HepG2 (cell line): ENCODE results near the gene GFRA3. TPM values are rescaled to one million over a fixed set of nuclear protein-coding genes. Genes with fewer than 3 reads are reported as not detected.

Experiments
- ATF1 ChIP-seq: IDR thresholded peaks from 2 replicates; pipeline ENCODE4 v1.6.1; 2016; ENCODE audit warnings: mild to moderate bottlenecking, control low read depth
- CC2D1A ChIP-seq: sonication (generic); formaldehyde crosslinking; IDR thresholded peaks from 2 replicates; pipeline ENCODE4 v1.8.1; 2023; ENCODE audit warnings: mild to moderate bottlenecking, missing genetic modification reagents
- DR1 ChIP-seq: sonication (generic); formaldehyde crosslinking; IDR thresholded peaks from 2 replicates; pipeline ENCODE4 v1.8.0; 2021; ENCODE audit warnings: mild to moderate bottlenecking, missing genetic modification reagents, inconsistent platforms
- ERF ChIP-seq: IDR thresholded peaks from 2 replicates; pipeline ENCODE4 v1.6.1; 2018; ENCODE audit warnings: missing biosample characterization, missing genetic modification reagents
- FOSL2 ChIP-seq: sonication (generic); formaldehyde crosslinking; IDR thresholded peaks from 2 replicates; pipeline ENCODE4 v1.4.0; 2020; ENCODE audit warnings: missing genetic modification reagents
- KAT2B ChIP-seq: fragments of 150-350 bp; IDR thresholded peaks from 2 replicates; pipeline ENCODE4 v1.6.1; 2014; ENCODE audit warnings: low read depth, low read length, borderline replicate concordance
- NCOR1 ChIP-seq: fragments of 200-600 bp; sonication (generic); IDR thresholded peaks from 2 replicates; pipeline ENCODE4 v1.7.0; 2017; ENCODE audit warnings: antibody characterized with exemption, low read length, borderline replicate concordance
- NONO ChIP-seq, 2 experiments: fragments of 450-650 bp in 1 of 2; sonication (generic) in 1 of 2; formaldehyde crosslinking in 1 of 2; IDR thresholded peaks in 1 of 2; conservative IDR thresholded peaks in 1 of 2; 2 replicates each; pipeline versions ENCODE4 v1.6.1 to v1.8.0; 2017 to 2022; ENCODE audit warnings: mild to moderate bottlenecking in 1 of 2, missing genetic modification reagents in 1 of 2, moderate library complexity in 1 of 2
- NPAS2 ChIP-seq: sonication (generic); formaldehyde crosslinking; IDR thresholded peaks from 2 replicates; pipeline ENCODE4 v1.8.0; 2022; ENCODE audit warnings: mild to moderate bottlenecking, missing genetic modification reagents, borderline replicate concordance
- RELA ChIP-seq: sonication (generic); formaldehyde crosslinking; IDR thresholded peaks from 2 replicates; pipeline ENCODE4 v1.4.0; 2020; ENCODE audit warnings: missing genetic modification reagents
- TCF12 ChIP-seq, 2 experiments: fragments of 450-650 bp in 1 of 2; sonication (generic) in 1 of 2; formaldehyde crosslinking in 1 of 2; IDR thresholded peaks; 2 replicates each; pipeline versions ENCODE4 v1.6.1 to v1.8.0; 2017 to 2022; ENCODE audit warnings: antibody characterized with exemption in 1 of 2, mild to moderate bottlenecking in 1 of 2, missing genetic modification reagents in 1 of 2, moderate library complexity in 1 of 2
- TFDP2 ChIP-seq: sonication (generic); formaldehyde crosslinking; IDR thresholded peaks from 2 replicates; pipeline ENCODE4 v1.4.0; 2020; ENCODE audit warnings: missing genetic modification reagents
- THAP8 ChIP-seq: sonication (generic); formaldehyde crosslinking; IDR thresholded peaks from 2 replicates; pipeline ENCODE4 v1.5.1; 2020; ENCODE audit warnings: missing genetic modification reagents, mild to moderate bottlenecking, borderline replicate concordance
- TMF1 ChIP-seq: sonication (generic); formaldehyde crosslinking; IDR thresholded peaks from 2 replicates; pipeline ENCODE4 v1.8.1; 2022; ENCODE audit warnings: low read depth, missing genetic modification reagents
- TSC22D2 ChIP-seq: sonication (generic); formaldehyde crosslinking; IDR thresholded peaks from 2 replicates; pipeline ENCODE4 v1.5.1; 2020; ENCODE audit warnings: missing genetic modification reagents, mild to moderate bottlenecking, borderline replicate concordance
- ZBTB20 ChIP-seq: sonication (generic); formaldehyde crosslinking; IDR thresholded peaks from 2 replicates; pipeline ENCODE4 v1.8.1; 2023; ENCODE audit warnings: missing genetic modification reagents, low read depth, mild to moderate bottlenecking, borderline replicate concordance
- ZC3H4 ChIP-seq: sonication (generic); formaldehyde crosslinking; IDR thresholded peaks from 2 replicates; pipeline ENCODE4 v1.4.0; 2020; ENCODE audit warnings: missing genetic modification reagents, borderline replicate concordance
- ZNF20 ChIP-seq: sonication (generic); formaldehyde crosslinking; IDR thresholded peaks from 2 replicates; pipeline ENCODE4 v1.4.0; 2020; ENCODE audit warnings: mild to moderate bottlenecking, moderate library complexity, missing genetic modification reagents
- ZNF205 ChIP-seq: IDR thresholded peaks from 2 replicates; pipeline ENCODE4 v1.6.1; 2018; ENCODE audit warnings: missing biosample characterization, missing genetic modification reagents
- ZNF251 ChIP-seq: sonication (generic); formaldehyde crosslinking; IDR thresholded peaks from 2 replicates; pipeline ENCODE4 v1.9.0; 2021; ENCODE audit warnings: mild to moderate bottlenecking, missing genetic modification reagents
- ZNF451 ChIP-seq: sonication (generic); formaldehyde crosslinking; IDR thresholded peaks from 2 replicates; pipeline ENCODE4 v1.5.0; 2020; ENCODE audit warnings: mild to moderate bottlenecking, missing genetic modification reagents
- ZNF678 ChIP-seq: sonication (generic); formaldehyde crosslinking; IDR thresholded peaks from 2 replicates; pipeline ENCODE4 v1.4.0; 2020; ENCODE audit warnings: mild to moderate bottlenecking, missing genetic modification reagents
- ZNF746 ChIP-seq: sonication (generic); formaldehyde crosslinking; IDR thresholded peaks from 2 replicates; pipeline ENCODE4 v1.8.0; 2022; ENCODE audit warnings: mild to moderate bottlenecking, missing genetic modification reagents
- ZSCAN5A ChIP-seq: sonication (generic); formaldehyde crosslinking; IDR thresholded peaks from 2 replicates; pipeline ENCODE4 v1.8.0; 2022; ENCODE audit warnings: mild to moderate bottlenecking, missing genetic modification reagents, borderline replicate concordance
- ZUFSP ChIP-seq: sonication (generic); formaldehyde crosslinking; IDR thresholded peaks from 2 replicates; pipeline ENCODE4 v1.9.0; 2021; ENCODE audit warnings: missing genetic modification reagents, mild to moderate bottlenecking, borderline replicate concordance
- polyA plus RNA-seq, 8 experiments: library from polyadenylated mRNA; depleted of rRNA in 3 of 8; stranded (reverse) in 7 of 8; unstranded in 1 of 8; fragments of >200 nt; fragmentation: Illumina TruSeq in 4 of 8; extraction: Trizol in 4 of 8; gene quantifications; 2 replicates each; pipeline versions ENCODE4 v1.2.1 to v1.2.3, GENCODE V29; 2011 to 2016; ENCODE audit warnings: low read depth in 4 of 8, missing spikeins in 1 of 8, mixed read lengths in 1 of 8; ENCODE audit not compliant: insufficient read depth in 1 of 8
- total RNA-seq, 5 experiments: library from RNA; depleted of rRNA; stranded (reverse); fragments of >200 nt; fragmentation: Illumina TruSeq; extraction: Trizol; gene quantifications; 2 replicates each; pipeline ENCODE4 v1.2.3, GENCODE V29; 2016; ENCODE audit warnings: low read depth in 1 of 5

Gene GFRA3
- total and polyA plus RNA-seq, 2 of the 13 experiments (the other 11 are each of a cell fraction or from before 2014, with no cell fraction given), result 0.27 to 0.30 TPM

- TF ChIP-seq TFDP2 (CRISPR knock-in tag), result peak; percentile 99
- no peak for TF ChIP-seq TMF1 (CRISPR knock-in tag)
- TF ChIP-seq ZSCAN5A (CRISPR knock-in tag), result no peak
- TF ChIP-seq NCOR1, result no peak
- TF ChIP-seq ZNF205, result 0 out of 2 replicates have a peak, but pooled peaks have one; percentile 47
- TF ChIP-seq ZBTB20 (CRISPR knock-in tag), result peak; percentile 65; the same call in 1 of the 2 replicates
- no peak for TF ChIP-seq ZNF746 (CRISPR knock-in tag)
- TF ChIP-seq ZNF451, result no peak
- TF ChIP-seq TCF12 (IDR thresholded peaks at IDR 0.05), result no peak
- TF ChIP-seq TCF12 (CRISPR knock-in tag; IDR thresholded peaks at IDR 0.05), result no peak
- no peak for TF ChIP-seq NONO (IDR thresholded peaks at IDR 0.05)
- TF ChIP-seq NONO (CRISPR knock-in tag; conservative IDR thresholded peaks at IDR 0.05), result peak; percentile 68
- TF ChIP-seq ERF (CRISPR knock-in tag), result no peak
- TF ChIP-seq ZNF20 (CRISPR knock-in tag), result no peak
- no peak for TF ChIP-seq ZNF251 (CRISPR knock-in tag)
- TF ChIP-seq CC2D1A (CRISPR knock-in tag), result no peak
- TF ChIP-seq KAT2B, result no peak
- no peak for TF ChIP-seq ZC3H4
- TF ChIP-seq RELA, result no peak
- no peak for TF ChIP-seq THAP8 (CRISPR knock-in tag)
- TF ChIP-seq ATF1, result peak; percentile 98
- no peak for TF ChIP-seq ZUFSP (CRISPR knock-in tag)
- TF ChIP-seq FOSL2 (CRISPR knock-in tag), result no peak
- TF ChIP-seq TSC22D2, result no peak
- TF ChIP-seq ZNF678 (CRISPR knock-in tag), result no peak
- TF ChIP-seq NPAS2 (CRISPR knock-in tag), result no peak
- no peak for TF ChIP-seq DR1 (CRISPR knock-in tag)
These were observed 61.0 kb downstream of the GFRA3 start, which contains the start of gene CDC23 (continued) for GRCh38 chr5:138213161-138214029.
